GM13977 (cell line): ENCODE data around the gene INO80D.

Experiments used
- DNase-seq: peaks from one replicate; pipeline ENCODE4 v3.0.0; 2012; ENCODE audit warnings: low spot score
- in situ Hi-C: fragments of 300-500 bp; cut with MboI; formaldehyde crosslinking; loops from one replicate; pipeline ENCODE4 v1.12.0; 2022; ENCODE audit warnings: low sequenced_read_pairs, low pct_unique_long_range_greater_than_20kb, mixed read lengths, inconsistent platforms; ENCODE audit not compliant: unreplicated experiment
- TF ChIP-seq, protein P1 (sequence below): IDR thresholded peaks from 2 replicates; pipeline ENCODE4 v1.5.1; 2012; ENCODE audit warnings: mild to moderate bottlenecking, control low read depth; ENCODE audit not compliant: insufficient read depth; ENCODE audit errors: extremely low read depth, missing control alignments

Gene INO80D

DNA sequence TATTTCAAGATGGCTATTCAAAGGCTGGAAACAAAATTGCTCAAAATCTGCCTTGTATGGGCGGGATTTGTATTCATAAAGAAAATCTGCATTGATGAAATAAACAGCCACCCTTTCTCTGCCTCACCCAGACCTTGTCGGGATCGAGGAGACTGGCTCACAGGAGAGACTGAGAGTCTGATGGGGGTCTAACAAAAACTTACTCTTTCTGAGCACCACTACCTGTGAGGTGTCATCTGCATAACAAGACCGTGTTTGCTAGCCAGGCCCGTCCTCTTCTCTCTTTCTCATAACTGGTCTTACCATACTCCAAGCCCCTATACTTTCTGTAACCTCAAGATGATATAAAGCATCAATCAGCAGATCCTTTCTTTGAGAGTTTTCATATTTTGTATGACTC, 115.6 kb downstream of the INO80D start:
- TF ChIP-seq, protein P1, sequence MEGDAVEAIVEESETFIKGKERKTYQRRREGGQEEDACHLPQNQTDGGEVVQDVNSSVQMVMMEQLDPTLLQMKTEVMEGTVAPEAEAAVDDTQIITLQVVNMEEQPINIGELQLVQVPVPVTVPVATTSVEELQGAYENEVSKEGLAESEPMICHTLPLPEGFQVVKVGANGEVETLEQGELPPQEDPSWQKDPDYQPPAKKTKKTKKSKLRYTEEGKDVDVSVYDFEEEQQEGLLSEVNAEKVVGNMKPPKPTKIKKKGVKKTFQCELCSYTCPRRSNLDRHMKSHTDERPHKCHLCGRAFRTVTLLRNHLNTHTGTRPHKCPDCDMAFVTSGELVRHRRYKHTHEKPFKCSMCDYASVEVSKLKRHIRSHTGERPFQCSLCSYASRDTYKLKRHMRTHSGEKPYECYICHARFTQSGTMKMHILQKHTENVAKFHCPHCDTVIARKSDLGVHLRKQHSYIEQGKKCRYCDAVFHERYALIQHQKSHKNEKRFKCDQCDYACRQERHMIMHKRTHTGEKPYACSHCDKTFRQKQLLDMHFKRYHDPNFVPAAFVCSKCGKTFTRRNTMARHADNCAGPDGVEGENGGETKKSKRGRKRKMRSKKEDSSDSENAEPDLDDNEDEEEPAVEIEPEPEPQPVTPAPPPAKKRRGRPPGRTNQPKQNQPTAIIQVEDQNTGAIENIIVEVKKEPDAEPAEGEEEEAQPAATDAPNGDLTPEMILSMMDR: no peak
- no peak for DNase-seq
- in situ Hi-C loops: no loop called here

DNA sequence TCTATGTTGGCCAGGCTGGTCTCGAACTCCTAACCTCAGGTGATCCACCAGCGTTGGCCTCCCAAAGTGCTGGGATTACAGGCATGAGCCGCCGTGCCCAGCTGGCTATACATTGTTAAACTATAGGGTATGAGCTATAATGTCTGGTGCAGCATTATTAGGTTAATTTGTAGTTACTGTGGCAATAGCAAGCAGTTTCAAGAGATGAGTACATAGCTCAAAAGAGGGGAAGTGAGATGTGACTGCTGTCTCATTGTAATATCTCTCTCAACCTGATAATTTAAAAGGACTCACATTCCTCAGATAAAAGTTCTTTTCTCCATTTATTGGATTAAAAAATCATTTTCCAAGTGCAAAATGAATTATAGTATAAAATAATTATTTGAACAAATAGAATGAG, 116.4 kb downstream of the INO80D start:
- in situ Hi-C loops: no loop called here

DNA sequence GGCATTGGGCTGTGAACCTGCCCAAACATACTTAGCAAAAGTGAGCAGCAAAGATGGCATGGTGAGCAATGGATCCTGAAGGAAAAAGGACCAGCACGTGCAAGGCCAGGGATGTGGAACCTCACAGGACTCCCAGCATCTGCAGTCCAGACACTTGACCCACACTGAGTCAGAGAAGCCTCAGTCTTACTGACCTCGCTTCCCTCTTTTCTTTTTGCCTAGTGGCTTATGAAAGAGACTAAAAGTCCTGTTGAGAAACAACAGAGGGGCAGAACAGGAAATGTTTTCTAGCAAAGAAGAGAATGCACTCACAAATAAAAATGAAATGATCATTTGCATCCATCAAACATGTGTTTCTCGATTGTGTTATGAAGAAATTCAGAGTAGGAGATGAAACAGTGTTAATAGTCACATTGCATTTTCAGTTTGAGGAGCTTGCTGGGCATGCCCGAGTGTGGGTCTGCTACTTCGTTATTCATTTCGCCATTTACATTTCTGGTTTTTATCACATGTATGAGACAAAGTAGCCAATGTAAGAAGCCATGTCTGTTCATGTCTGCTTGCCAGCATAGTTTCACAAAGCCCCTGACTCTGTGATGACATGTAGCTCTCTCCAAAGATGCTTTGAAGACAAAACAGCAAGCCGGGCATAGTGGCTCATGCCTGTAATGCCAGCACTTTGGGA, 118.4 kb downstream of the INO80D start:
- DNase-seq: no peak
- TF ChIP-seq, protein P1: no peak
- in situ Hi-C loops: no loop called here

More for the DNA sequence above, 116.4 kb downstream of the INO80D start:
- TF ChIP-seq, protein P1: no peak
- DNase-seq: no peak

DNA sequence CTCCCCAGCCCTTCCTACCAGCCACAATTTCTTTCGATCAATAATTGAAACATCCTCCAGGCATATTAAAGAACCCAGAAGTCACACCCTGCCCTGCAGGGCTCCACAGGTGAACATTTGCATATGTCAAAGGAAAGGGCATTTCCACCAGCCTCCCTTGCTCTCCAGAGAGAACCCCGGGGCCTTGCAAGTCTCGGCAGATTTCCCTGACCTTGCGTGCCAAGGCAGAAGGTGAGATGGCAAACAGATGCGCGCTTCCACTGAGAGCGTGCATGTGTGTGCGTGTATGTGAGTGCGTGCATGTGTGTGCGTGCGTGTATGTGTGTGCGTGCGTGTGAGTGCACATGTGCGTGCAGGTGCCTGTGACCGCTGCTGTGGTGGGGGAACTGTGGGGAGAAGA, 120.3 kb downstream of the INO80D start:
- no peak for DNase-seq
- in situ Hi-C loops: no loop called here
- TF ChIP-seq, protein P1: no peak

DNA sequence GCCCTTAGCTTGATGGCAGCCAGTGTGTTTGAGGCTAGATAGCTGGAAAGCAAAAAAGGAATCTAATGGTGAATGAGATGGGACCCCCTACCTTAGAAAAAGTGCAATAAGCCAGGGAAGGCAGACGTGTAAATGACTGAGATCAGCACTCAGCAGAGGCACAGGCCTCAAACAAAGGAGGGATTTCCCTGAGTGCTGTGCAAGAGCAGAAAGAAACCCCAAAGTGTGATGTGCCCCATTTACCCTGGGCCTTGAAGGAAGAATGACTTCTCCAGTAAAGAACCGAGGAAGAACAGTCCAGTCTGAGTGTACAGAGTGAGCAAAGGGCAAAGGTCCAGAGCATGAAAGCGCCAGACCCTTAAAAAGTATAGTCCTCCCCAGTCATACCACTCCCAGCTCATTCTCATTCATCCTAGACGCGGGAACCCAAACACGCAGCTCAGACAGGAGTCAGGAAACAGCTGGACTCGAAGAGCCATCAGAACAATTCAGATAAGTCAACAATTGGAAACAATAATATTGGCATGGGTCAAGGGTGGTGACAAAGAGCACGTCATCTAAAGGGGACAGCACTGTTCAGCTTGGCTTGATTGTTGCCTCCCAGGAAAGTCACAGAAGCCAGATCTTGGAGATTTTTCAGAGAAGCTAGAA, 121.7 kb downstream of the INO80D start:
- TF ChIP-seq, protein P1: no peak
- in situ Hi-C loops: no loop called here
- no peak for DNase-seq

DNA sequence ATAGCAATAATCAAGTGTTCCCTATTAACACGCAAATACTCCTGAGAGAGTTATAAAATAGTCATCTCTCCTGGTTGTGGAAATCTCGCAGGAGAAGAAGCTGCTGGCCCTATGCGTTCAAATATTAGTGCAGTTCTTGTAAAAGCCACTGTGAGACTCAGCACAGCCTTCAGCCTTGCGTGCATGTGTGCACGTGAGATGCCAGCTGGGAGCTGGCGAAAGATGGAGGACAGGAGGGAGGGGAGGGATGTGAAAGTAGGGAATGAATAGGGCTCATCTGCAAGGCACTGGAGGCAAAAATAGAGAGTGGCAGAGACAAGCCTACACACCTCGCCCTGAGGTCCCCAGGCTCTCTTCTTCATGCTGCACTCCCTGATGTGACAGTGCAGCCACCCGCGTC, 126.5 kb downstream of the INO80D start:
- TF ChIP-seq, protein P1: no peak
- in situ Hi-C loops: no loop called here
- DNase-seq: no peak
